Stimulated activated CD4-positive, alpha-beta T cell treated with anti-CD3 and anti-CD28 coated beads, Interleukin-2, amount 100 ng/mL, for 4 hours (primary cell): ENCODE results near the gene HCN1.

Source experiments
- DNase-seq: peaks from one replicate; pipeline ENCODE4 v3.0.0-alpha.2; 2020; ENCODE audit warnings: low read depth

HCN1 gene

DNA sequence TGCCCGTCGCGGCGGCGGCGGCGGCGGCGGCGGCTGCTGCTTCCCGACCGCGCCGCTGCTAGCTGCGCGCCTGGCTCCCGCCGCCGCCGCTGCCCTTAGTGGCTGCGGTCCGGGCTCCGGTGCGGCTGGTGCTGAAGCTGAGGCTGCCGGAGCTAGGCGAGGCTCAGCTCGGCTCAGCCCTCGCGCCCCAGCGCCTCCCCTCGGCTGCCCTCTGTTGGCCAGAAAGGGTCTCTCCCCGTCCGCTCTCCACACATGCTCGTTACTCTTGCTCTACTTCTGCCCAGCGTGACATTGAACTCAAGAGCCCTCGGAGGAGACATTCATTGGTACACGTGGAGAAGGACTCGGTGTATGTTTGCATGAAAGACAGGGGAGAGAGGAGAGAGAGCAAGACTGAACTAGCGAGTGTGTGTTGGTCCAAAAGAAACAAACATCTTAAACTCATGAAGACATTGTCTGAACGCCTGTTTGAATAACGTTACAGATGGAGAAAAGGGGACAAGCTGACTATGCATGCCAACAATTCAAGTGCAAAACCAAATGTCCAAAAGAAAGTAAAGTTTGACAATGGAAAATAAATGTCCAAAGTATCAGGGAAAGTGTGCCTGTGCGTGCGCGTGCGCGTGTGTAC, at the start of gene HCN1:
HCN1 (minus strand) TSS at position 175 of the 631 bp plus-strand sequence.
- no peak for DNase-seq

DNA sequence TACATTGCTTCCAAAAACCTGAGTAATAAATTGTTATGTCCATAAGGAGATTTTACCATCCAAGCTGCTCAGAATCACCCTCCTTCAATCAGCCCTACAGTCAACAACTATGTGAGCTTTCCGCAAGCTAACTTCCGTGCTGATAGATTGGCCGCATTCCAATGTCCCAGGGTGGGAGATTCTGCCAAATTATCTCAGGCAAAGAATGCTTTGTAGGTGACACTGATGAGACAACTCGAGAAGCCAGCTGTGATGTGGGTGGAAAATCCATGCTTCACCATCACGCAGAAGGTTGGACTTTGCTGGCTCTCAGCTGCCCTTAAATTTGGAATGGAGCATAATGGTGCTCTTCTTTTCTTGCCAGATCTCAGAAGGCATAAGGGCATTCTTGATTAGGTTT, 44.9 kb upstream of the HCN1 start:
- no peak for DNase-seq

DNA sequence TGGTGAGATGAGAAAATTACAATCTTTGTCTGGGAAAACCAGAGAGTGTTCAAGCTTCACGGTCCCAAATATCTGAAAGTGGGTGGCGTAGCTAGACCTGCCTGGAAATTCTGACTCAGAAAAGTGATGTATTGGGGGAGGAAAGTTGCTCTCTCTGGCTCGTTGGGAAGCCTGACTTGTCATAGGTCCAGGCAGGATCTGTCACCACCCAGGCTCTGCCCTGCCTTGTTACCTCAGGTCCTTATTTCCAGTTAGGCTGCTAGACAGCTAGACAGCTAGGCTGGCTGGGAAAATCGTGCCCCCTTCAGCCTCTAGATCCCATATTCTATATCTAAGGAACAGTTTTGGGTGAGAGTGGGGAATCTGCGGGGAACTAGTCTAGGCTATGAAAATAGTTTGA, 41.0 kb upstream of the HCN1 start:
- DNase-seq, result no peak

DNA sequence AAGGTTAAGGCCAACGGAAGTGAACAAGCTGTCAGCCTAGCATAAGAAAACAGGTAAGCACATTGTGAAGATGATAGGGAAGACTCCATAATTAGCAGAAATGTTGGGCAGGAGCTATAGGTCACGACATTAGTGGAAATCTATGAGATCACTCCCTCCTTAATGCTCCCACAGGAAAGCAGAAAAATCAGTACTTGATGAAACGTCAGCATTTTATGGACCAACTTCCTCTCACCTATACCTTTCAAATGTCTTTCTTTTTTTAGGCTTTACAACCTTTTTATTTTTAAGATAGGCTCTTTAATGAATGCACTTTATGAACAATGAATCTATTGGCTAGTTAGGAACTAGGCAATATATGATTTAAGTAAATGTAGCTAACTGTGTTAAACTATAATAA, 29.4 kb upstream of the HCN1 start:
- DNase-seq, result no peak

DNA sequence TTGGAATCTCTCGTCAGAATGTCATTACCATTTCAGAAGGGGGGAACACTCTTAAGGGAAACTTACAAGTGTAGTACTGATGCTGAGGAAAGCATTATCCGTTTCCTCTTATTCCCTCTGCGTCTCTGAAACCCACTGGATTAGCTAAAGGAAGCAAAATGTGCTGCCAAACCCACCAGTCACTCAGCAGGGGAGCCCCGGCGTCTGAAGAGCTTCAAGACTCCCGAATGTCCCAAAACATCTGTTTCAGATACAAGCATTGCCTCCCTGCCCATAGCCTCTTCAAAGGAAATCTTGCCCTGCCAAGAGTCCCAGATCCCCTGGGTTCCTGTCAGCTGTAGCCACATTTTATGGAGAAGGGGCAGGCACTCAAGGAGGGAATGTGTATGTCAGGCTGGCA, 1.0 kb upstream of the HCN1 start:
- DNase-seq, result no peak

DNA sequence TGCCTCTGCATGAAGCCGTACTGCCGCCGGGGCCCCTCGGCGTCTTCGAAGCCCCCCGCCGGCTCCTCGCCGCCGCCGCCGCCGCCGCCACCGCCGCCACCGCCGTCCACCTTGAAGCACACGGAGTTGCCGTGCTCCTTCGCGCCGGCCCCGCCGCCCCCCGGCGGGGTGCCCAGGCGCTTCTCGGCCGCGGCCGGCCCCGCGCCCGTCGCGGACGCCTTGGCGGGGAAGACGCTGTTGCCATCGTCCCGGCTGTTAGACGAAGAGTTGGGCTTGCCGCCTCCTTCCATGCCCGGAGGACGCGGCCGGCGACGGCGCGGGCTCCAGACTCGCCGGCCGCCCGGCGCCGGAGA, 400 bp downstream of the HCN1 start:
- no peak for DNase-seq

DNA sequence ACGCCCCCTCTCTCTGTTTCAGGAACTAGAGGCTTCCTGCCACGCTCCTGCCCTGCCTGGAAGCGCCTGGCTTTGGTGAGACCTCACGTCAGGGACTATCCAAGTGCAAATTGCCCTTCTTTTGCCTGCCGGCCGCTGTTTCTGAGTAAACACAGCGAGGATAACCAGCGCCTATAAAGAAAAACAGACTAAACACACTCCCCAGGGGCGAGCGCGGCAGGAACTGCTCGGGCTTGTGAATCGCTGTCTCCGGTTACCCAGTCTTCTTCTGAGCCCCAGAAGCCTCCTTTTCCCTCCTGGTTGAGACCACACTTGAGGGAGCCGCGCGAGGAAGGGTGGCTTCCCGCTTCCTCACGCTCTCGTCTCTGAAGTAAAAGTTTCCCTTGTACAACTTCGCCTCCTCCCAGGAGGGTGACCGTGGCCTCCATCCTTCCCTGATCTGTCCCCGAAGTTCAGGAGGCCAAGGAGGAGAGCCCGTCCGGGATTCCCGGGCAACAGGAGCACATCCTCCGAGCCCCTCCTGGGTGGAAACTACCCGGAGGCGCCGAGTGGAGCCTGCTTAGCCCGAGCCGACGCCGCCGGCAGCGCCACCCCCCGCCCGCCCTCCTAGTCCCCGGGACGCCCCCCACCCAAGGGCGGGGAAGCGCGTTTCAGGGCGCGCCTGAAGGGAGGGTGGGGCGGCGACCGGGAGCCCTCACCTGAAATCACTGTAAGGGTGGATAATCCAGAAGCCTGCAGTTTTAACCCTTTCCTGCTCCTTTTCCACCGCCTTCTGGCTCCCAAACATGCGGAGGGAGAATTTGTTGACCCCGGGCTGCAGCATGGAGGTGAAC, 993 bp downstream of the HCN1 start:
- DNase-seq, result no peak

DNA sequence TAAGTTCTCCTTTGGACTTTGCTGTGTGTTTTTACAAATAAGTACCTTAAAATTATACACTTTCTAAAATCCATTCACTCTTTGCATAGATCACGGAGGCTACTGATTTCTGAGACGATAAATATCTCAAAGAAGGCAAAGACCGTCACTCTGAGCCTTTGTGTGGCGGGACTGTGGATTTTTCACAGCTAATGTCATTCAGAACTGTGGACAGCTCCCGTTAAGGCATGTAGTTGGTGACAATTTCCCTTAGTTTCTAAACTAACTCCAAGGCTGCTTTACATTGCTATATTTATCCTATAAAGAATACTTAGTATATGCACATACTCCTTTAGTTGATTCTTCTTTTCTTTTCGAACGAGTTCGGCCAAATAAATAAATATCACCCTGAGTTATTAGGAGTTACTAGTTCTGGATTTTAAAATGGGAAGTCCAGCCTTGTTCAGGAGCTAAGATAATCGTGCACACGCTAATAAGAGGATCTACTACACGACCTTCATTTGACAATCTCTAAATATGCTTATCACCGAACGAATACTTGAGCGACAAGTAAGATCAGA, 1.8 kb downstream of the HCN1 start:
- no peak for DNase-seq

DNA sequence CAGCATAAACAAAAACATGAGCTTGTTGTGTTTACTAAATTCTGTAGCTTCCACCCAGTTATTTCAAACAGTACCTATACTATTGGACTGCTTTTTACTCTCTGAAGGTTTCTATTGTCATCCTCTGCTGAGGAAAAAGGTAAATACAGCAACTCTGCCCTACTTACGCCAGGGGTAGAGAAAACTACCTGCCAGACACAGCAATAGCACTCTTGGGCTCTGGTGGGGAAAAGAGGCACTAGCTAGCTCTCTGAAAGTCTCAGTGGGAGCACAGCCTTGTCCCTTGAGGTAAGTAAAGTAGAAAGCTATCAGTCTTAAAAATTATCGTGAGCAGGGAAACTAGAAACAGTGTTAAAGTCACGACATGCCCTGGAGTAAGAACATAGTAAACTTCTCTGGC, 3.7 kb downstream of the HCN1 start:
- DNase-seq, result no peak

DNA sequence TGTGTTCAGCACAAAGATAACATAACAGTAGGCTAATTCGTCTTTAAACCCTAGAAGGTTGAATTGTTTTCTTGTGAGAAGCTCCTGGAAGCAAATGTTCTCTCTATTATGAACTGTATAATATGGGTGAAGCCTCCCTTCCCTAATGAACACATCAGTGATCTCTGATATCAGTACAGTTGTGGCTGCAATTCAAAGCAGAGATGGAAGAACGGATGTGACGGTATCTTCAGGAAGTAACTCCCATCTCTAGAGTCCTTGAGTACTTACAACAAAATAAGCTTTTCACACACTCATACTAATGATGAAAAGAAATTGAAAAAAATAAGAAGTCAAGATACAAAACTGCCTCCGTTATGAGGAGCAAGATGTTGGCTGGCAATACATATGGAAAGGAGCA, 4.5 kb downstream of the HCN1 start:
- DNase-seq, result no peak

DNA sequence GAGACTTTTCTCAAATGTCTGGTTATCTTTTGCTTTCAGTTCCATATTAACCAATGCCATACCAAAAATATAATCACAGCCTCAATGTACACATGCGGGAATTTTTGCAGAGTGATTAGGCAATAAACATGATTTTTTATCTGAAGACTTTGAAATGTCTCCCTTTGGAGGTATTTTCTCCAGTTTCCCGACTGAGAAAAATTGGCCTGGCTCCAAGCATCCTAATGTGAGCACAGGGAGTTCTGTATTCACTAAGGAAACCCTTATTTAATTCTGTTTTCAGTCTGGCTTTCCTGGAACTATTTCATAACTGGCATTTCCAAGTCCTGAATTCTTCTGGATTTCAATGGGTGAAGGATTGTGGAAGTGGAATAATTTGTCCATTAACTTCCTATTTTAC, 8.5 kb downstream of the HCN1 start:
- no peak for DNase-seq

DNA sequence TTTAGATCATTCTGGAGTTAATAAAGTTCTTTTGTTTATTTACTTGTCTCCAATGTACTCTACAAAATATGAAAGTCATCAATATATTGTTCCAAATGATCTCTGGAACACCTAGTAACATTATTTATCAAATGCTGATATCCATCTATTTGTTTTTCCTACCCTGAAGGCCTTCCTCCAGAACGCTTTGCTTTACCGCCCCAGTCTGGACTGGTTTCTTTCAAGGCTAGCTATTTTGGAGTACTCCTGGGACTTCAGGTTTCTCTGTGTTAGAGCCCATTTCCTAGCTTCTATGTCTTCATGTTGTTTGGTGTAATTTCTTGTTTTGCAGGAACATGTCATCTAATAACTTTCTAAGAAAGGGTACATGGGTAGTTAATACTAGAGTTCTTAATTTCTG, 9.6 kb downstream of the HCN1 start:
- DNase-seq, result no peak

DNA sequence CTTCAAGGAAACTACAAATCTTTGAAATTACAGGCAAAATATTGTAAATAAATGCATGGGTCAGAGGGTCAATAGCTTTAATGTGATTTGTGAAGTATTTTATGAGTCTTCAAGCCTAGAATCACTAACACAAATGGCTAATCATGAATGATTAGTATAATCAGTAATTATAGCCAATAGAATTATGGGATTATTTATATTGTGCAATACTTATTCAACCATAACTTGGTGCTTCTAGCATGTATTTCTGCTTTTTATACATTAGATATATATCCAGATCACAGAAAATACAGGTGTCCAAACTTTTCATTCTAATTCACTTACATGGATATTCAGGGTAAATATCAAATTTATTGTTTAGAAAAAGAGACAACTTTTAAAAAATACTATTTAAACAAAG, 12.1 kb downstream of the HCN1 start:
- no peak for DNase-seq

DNA sequence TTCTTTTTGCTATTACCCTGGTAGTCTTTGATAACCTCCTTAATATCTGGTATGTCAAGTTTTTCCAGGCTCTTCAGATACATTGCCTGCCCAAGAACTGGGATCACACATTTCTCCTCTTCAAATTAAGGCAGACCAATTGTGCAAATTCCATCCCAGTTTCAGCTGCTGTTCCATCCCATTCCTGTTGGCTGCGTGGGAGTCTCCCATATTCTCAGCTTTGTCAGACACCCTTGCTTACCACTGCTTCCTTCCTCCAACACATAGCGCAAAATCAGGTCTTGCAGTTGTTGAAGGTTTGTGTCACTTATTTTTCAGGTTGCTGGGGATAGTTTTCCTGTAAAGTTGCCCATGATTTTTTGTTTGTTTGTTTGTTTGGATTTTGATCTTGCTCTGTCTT, 15.2 kb downstream of the HCN1 start:
- no peak for DNase-seq

DNA sequence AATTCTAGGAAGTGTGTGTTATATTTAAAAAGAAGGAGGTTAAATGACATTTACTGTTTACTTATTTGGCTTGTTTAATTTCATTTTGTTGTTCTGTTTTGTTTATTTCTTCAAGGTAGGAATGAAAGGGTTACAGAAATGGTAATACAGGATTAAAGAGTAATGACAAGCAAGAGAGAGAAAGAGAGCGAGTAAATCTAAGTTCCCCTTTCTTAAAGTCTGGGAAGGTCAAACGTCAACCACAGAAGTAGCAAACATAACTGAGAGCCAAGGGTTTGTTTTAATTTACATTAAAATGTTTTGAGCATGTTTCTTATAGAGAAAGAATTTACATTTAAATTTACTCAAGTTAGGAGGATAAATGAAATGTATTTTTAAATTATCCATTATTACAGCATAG, 18.7 kb downstream of the HCN1 start:
- DNase-seq, result no peak

DNA sequence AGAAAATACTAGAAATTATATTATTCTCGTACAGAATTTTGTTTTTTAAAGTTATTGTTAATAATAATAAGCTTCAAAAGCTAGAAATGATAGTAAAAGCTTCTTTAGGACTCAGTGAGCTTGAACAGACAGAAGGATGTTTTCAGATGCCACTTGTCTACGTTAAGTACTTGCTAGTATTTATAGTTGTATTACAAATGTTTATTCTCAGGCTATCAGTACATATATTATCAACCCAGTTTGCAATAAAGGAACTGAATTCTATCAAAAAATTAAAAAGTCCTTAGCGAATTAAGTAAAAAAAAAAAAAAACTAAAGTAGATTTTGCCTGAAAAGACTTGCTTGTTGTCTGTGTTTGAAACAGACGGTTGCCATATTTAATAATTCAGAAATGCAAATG, 23.9 kb downstream of the HCN1 start:
- DNase-seq, result no peak

DNA sequence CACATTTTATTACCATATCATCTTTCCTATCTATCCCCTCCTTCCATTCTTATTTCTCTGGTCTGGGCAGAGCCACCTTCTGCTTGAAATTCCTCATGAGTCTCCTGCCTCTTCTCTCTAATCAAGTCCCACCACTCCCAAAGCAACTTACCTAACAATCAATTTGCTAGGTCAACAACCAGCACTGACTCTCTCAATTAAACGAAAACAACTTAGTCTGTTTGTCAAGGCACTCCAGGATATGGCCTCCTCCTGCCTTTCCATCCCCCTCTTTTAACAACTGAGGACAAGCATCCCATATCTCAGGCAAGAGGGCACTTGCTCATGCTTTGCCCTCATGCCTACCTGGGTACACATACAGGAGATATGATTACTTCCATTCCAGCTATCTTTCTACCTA, 47.4 kb downstream of the HCN1 start:
- no peak for DNase-seq

DNA sequence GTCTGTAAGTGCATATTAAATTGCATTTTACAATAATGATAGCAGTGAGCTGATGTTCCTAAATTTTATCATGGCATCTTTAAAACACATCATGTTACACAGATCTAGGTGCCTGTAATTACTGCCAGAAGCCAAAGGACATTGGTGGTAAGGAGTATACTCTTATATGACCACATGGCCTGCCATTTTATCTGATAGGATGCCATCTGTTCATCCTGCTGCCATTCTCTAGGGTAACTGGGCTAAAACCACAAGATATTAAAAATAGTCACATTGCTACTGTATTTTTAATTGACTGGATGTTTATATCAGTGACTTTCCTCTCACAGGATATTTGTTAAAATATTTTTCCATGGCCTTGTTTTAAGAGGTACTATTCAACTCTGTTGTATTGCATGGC, 53.1 kb downstream of the HCN1 start:
- no peak for DNase-seq

DNA sequence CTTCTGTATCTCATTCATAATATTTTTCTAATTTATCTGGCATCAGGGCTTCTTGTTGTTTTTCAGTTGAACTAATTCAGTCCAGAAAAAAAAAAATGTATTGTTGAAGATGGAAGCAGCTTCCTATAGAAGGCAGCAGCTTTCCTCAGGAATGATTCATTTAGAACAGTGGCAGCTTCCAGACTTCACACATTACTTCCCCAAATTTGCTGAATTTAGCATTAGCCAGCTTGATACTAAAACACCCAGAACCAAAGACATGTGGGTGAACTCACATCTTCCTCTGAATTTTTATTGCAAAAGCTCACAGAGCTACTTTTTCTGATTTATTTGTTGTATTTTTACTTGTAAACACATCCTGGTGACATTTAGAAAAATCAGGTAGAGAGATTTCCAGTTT, 53.8 kb downstream of the HCN1 start:
- no peak for DNase-seq

DNA sequence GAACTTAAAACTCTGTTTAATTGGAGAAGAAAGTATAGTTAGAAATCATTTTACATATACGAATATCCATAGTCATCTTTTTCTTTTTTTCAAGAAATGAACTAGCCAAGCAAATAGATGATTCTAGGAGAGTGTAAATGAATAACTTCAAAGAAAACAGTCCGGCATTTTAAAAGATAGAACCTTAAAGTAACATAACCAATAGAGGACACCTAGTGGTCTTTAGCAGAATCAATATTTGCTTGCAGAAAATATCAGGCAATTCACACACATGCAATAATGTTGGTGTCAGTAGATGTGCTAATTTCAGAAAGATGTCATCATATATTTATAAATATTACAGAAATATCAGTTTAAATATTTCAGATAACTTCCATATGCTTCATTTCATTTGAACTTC, 57.1 kb downstream of the HCN1 start:
- no peak for DNase-seq

DNA sequence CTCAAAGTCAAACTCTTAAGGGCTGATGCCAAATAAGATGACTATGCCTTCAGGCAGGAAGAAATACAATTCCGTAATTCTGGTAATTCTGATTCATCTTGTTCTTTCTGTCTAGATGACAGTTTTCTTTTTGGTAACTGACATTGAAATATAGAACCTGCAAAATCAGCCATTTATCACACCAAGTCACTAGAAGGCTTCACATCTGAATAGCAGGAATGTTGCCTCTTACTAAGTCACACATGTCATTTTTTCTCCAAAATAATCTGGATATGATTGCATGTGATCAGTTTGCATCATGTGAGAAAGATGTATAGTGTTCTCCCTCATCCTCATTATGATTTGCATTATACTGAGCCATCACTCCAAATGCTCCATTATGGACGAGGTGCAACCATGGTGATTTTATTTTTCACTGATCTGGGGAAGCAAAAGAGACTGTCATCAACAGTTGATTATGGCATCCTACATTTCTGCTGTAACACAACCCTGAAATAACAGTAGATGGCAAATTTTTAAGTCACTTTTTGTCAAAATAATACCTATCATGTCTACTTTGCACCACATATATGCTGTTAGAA, 69.0 kb downstream of the HCN1 start:
- DNase-seq, result no peak

DNA sequence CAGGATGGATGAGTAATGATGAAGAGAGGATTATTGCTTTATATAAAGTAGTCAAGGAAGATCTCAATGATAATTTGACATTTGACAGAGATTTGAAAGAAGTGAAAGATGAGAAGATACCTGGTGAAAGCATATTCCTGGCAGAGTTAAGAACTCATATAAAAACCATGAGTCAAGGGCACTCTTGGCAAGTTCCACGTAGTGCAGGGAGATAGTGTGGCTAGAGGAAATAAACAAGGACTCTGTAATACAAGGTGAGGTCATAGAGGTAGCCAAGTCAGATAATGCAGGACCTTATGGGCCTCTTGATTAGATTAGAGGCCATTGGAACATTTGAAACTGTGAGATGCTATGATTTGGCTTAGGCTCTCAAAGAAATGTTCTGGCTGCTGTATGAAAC, 72.3 kb downstream of the HCN1 start:
- no peak for DNase-seq

DNA sequence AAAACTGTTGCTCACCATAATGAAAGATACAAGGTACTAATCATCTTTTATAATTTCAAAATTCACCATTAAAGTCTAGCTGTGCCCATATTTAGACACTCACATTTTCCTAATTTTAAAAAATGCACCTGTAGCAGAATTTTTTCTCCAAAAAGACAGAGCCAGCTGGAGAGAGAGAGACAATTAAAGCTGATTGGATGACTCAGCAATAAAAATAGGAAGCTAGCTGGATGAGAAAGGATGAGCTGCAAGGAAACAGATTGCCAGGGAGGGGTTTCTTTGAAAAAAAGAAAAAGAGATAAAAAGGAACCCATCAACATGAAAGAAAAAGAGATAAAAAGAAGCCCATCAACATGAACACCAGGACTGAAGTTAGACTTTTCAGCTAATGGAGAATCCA, 73.8 kb downstream of the HCN1 start:
- DNase-seq, result no peak
